Type B pancreatic cell (in vitro differentiated cells): Measurements from ENCODE around the gene PLD6. TPM values are rescaled to one million over a fixed set of nuclear protein-coding genes. Genes with fewer than 3 reads are reported as not detected.

ENCODE experiments used
- DNase-seq: peaks from one replicate; pipeline ENCODE4 v3.0.0; 2021; ENCODE audit warnings: mixed read lengths; ENCODE audit not compliant: unreplicated experiment; ENCODE audit errors: extremely low spot score
- H3K27ac Mint-ChIP-seq: 2 replicates; pipeline ENCODE4 v1.8.0; 2021; ENCODE audit warnings: mild to moderate bottlenecking, mixed read lengths
- H3K27me3 Mint-ChIP-seq: 2 replicates; pipeline ENCODE4 v1.8.0; 2021; ENCODE audit warnings: mixed read lengths
- H3K36me3 Mint-ChIP-seq: 2 replicates; pipeline ENCODE4 v1.8.0; 2021; ENCODE audit warnings: mixed read lengths
- H3K4me1 Mint-ChIP-seq: one replicate; pipeline ENCODE4 v1.8.0; 2021; ENCODE audit warnings: mixed read lengths; ENCODE audit not compliant: unreplicated experiment
- H3K4me3 Mint-ChIP-seq: 2 replicates; pipeline ENCODE4 v1.8.0; 2021; ENCODE audit warnings: mild to moderate bottlenecking, mixed read lengths
- H3K9me3 Mint-ChIP-seq: 2 replicates; pipeline ENCODE4 v1.8.0; 2021; ENCODE audit warnings: mixed read lengths
- total RNA-seq: library from RNA; stranded (reverse); gene quantifications from 2 replicates; pipeline ENCODE4 v1.2.1, GENCODE V29; 2021; ENCODE audit warnings: low replicate concordance
- TF ChIP-seq, protein P1 (sequence below): fragments of 200-600 bp; sonication (generic); conservative IDR thresholded peaks from 2 replicates; pipeline ENCODE4 v1.5.0; 2021; ENCODE audit warnings: antibody characterized with exemption, mild to moderate bottlenecking

The PLD6 gene
- total RNA-seq, 1 donor from 2014 or later = 1.5 TPM

- Mint-ChIP-seq H3K9me3 (no peaks in the 10 kb centered on the region), H3K4me3 (no peak overlapping the region), H3K27me3 (no peaks in the 10 kb centered on the region), H3K36me3 (peaks cover 4% of the 10 kb centered on the region), H3K4me1 (no peaks in the 10 kb centered on the region), H3K27ac (no peak overlapping the region)
- no peak for DNase-seq
- TF ChIP-seq, protein P1, sequence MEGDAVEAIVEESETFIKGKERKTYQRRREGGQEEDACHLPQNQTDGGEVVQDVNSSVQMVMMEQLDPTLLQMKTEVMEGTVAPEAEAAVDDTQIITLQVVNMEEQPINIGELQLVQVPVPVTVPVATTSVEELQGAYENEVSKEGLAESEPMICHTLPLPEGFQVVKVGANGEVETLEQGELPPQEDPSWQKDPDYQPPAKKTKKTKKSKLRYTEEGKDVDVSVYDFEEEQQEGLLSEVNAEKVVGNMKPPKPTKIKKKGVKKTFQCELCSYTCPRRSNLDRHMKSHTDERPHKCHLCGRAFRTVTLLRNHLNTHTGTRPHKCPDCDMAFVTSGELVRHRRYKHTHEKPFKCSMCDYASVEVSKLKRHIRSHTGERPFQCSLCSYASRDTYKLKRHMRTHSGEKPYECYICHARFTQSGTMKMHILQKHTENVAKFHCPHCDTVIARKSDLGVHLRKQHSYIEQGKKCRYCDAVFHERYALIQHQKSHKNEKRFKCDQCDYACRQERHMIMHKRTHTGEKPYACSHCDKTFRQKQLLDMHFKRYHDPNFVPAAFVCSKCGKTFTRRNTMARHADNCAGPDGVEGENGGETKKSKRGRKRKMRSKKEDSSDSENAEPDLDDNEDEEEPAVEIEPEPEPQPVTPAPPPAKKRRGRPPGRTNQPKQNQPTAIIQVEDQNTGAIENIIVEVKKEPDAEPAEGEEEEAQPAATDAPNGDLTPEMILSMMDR = peak; percentile 46
Measured at GRCh38 chr17:17172001-17172939, 33.9 kb downstream of the PLD6 start.

DNA sequence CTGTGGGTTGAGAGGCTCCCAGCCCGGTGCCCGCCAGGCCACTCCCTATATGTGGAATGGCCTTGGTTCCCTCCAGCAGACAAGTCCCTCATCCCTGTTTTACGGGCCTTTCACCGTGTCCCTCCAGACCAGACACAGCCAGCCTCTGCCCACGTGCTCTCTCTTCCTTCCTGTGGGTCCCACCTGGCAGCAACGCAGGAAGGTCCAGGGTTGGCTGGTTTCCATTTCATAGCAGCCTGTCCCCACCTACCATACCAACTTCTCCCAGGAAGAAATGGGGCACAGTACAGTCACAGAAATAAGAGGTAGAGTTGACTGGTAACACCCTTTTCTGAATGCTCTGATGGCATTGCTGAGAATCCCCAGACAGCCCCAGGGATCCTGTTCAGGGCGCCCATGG, 34.9 kb downstream of the PLD6 start:
- H3K36me3 Mint-ChIP-seq = peaks cover 7% of the 10 kb centered on the region
- no peak overlapping the region for H3K4me3 Mint-ChIP-seq
- H3K9me3 Mint-ChIP-seq = no peaks in the 10 kb centered on the region
- peak overlapping the region; percentile 14 for H3K27ac Mint-ChIP-seq
- no peak for DNase-seq
- no peaks in the 10 kb centered on the region for H3K4me1 Mint-ChIP-seq
- TF ChIP-seq, protein P1 = no peak
- H3K27me3 Mint-ChIP-seq = no peaks in the 10 kb centered on the region

- Mint-ChIP-seq H3K4me3 (no peak overlapping the region), H3K4me1 (no peaks in the 10 kb centered on the region), H3K9me3 (no peaks in the 10 kb centered on the region), H3K27me3 (no peaks in the 10 kb centered on the region), H3K27ac (no peak overlapping the region), H3K36me3 (peaks cover 7% of the 10 kb centered on the region)
- TF ChIP-seq, protein P1 = no peak
- DNase-seq = no peak
Measured at GRCh38 chr17:17170346-17170985, 35.7 kb downstream of the PLD6 start.

DNA sequence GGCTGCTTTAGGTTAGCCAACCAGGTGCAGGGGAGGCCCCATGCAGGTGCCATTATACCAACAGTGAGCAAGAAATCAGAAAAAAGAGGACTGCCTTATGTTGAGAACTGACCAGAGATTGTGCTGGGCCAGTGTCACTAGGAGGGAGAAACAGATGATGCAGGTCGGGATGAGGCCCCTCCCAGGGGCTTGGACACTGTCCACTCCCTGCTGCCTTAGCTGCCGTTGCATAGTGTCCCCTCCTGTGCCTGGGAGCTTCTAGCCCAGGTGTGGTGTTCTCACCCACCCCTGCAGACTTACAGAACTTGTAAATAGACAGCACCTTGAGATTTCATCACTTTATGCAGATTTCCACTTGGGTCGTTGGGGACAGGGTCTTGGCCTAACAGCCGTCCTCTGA, 36.7 kb downstream of the PLD6 start:
- H3K4me1 Mint-ChIP-seq = no peaks in the 10 kb centered on the region
- H3K9me3 Mint-ChIP-seq = no peaks in the 10 kb centered on the region
- no peak for DNase-seq
- TF ChIP-seq, protein P1 = no peak
- H3K36me3 Mint-ChIP-seq = peaks cover 13% of the 10 kb centered on the region
- H3K27ac Mint-ChIP-seq = no peak overlapping the region
- H3K4me3 Mint-ChIP-seq = no peak overlapping the region
- H3K27me3 Mint-ChIP-seq = no peaks in the 10 kb centered on the region

GRCh38 chr17:17168401-17168800, 37.7 kb downstream of the PLD6 start:
- Mint-ChIP-seq H3K27me3 (no peaks in the 10 kb centered on the region), H3K4me1 (no peaks in the 10 kb centered on the region), H3K36me3 (peaks cover 13% of the 10 kb centered on the region), H3K9me3 (no peaks in the 10 kb centered on the region), H3K4me3 (peak overlapping the region; percentile 34), H3K27ac (peak overlapping the region; percentile 62)
- TF ChIP-seq, protein P1 = no peak
- DNase-seq = no peak
